ENCODE measurements around the gene RPP40. TPM values are rescaled to one million over a fixed set of nuclear protein-coding genes. Genes with fewer than 3 reads are reported as not detected.

Gene RPP40
- total RNA-seq, 4 donors from 2014 or later, result 1.0 to 16.2 (median 4.2) TPM

DNA sequence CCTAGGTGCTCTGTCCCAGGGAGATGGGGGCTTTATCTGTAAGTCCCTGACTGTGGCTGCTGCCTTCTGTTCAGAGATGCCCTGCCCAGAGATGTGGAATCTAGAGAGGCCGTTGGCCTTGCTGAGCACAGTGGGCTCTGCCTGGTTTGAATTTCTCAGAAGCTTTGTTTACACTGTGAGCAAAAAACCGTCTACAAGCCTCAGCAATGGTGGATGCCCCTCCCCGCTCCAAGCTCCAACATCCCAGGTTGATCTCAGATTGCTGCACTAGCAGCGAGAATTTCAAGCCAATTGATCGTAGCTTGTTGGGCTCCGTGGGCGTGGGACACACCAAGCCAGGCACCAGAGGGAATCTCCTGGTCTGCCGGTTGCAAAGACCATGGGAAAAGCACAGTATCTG is 16.3 kb upstream of the RPP40 start:
- Histone ChIP-seq H3K9me3 (no peaks in the 10 kb centered on the region), H3K4me3 (no peak overlapping the region), H3K4me1 (no peaks in the 10 kb centered on the region), H3K27ac (no peak overlapping the region), H3K36me3 (no peaks in the 10 kb centered on the region), H3K27me3 (no peaks in the 10 kb centered on the region)
- TF ChIP-seq, protein P1, sequence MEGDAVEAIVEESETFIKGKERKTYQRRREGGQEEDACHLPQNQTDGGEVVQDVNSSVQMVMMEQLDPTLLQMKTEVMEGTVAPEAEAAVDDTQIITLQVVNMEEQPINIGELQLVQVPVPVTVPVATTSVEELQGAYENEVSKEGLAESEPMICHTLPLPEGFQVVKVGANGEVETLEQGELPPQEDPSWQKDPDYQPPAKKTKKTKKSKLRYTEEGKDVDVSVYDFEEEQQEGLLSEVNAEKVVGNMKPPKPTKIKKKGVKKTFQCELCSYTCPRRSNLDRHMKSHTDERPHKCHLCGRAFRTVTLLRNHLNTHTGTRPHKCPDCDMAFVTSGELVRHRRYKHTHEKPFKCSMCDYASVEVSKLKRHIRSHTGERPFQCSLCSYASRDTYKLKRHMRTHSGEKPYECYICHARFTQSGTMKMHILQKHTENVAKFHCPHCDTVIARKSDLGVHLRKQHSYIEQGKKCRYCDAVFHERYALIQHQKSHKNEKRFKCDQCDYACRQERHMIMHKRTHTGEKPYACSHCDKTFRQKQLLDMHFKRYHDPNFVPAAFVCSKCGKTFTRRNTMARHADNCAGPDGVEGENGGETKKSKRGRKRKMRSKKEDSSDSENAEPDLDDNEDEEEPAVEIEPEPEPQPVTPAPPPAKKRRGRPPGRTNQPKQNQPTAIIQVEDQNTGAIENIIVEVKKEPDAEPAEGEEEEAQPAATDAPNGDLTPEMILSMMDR (IDR thresholded peaks at IDR 0.05), result no peak
- TF ChIP-seq POLR2A (IDR thresholded peaks at IDR 0.05), result no peak
- intact Hi-C loops (cut with DNase I; ENCODE audit: low total_unique reads), result no loop called here
- no peak for DNase-seq

DNA sequence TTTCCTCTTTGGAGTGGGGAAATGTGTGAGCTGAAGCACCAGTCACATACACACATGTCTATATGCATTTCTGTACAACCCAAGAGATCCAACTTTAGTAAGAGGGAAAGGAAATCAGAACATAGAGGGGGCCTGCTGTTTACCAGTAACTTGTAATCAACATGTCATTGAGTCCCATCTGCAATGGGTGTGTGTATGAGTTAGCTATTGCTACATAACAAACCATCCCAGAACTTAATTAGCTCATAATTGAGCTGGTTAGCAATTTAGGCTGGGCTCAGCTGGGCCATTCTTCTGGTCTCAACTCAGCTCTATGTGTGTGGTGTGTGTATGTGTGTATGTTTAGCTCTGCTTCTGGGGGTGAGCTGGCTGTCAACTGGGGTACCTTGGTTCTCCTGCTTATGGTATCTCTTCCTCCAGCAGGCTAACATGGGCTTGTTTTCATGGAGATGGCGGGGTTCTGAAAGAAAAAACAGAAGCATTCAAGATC is 10.3 kb upstream of the RPP40 start:
- H3K27ac ChIP-seq, result no peak overlapping the region
- no peaks in the 10 kb centered on the region for H3K27me3 ChIP-seq
- DNase-seq, result no peak
- H3K9me3 ChIP-seq, result no peaks in the 10 kb centered on the region
- no peak overlapping the region for H3K4me3 ChIP-seq
- no peaks in the 10 kb centered on the region for H3K36me3 ChIP-seq
- H3K4me1 ChIP-seq, result no peaks in the 10 kb centered on the region
- intact Hi-C loops (cut with DNase I; ENCODE audit: low total_unique reads), result no loop called here
- TF ChIP-seq POLR2A (IDR thresholded peaks at IDR 0.05), result no peak
- TF ChIP-seq, protein P1 (IDR thresholded peaks at IDR 0.05), result no peak

DNA sequence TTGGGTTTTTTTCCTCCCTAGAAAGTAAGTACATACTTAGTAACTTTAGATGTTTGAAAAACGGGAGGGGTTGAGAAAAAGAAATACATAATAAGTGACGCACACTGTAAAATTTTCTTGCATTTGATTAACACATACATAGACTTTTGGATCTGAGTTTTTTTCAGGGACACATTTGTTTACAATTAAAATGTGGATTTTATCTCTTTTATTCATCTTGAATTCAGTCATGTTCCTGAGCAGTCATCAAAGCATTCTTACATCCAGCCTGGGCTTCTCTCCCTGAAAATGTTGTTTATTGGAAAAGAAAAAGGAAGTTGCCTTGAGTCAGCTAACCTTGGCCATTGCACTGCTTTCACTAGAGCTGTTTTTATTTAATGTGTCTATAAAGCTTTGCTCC is 8.7 kb upstream of the RPP40 start:
- intact Hi-C loops (cut with DNase I; ENCODE audit: low total_unique reads), result no loop called here

DNA sequence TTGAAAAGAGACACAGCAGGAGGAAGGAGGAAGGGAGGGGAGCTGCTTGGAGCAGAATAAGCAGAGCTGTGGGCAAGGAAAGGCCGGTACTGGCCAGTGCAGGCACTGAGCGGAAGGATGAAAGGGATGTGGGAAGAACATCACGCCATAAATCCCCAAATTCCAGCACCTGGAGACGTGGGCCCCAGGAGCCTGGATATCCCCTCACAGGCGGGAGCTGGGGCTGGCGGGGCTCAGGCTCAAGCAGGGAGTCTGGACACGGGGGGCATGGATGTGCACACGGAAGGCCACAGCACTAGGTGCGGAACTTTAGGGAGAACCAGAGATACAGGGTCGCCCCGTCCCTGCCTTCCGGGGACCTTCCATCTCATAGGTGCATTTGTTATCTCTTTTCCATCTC is 7.5 kb upstream of the RPP40 start:
- H3K27me3 ChIP-seq, result no peaks in the 10 kb centered on the region
- intact Hi-C loops (cut with DNase I; ENCODE audit: low total_unique reads), result no loop called here

More for the DNA sequence above, 8.7 kb upstream of the RPP40 start:
- Histone ChIP-seq H3K4me1 (no peaks in the 10 kb centered on the region), H3K27me3 (no peaks in the 10 kb centered on the region), H3K4me3 (no peak overlapping the region), H3K36me3 (no peaks in the 10 kb centered on the region), H3K27ac (peak overlapping the region; percentile 33 to 46), H3K9me3 (no peaks in the 10 kb centered on the region)
- DNase-seq, result no peak
- TF ChIP-seq, protein P1 (IDR thresholded peaks at IDR 0.05), result no peak
- no peak for TF ChIP-seq POLR2A (IDR thresholded peaks at IDR 0.05)

DNA sequence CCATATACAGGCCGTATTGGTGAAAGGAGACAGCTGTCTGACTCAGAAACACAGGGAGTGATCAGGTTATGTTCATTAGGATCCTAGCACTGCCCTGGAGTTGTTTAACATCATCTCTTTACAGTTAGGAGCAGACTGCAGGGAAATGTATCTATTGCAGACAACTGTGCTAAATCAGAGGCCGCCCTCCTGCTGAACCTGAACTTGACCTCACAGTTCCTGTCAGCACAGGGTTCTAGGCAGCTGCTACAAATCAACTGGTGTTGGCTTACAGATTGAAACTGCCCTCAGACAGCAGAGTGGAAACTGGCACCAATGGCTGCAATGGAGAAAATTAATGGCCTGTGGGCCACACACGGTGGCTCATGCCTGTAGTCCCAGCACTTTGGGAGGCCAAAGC is 3.7 kb upstream of the RPP40 start:
- Histone ChIP-seq H3K27ac (no peak overlapping the region), H3K4me1 (no peaks in the 10 kb centered on the region), H3K36me3 (no peaks in the 10 kb centered on the region), H3K4me3 (no peak overlapping the region), H3K9me3 (no peaks in the 10 kb centered on the region), H3K27me3 (no peaks in the 10 kb centered on the region)
- no peak for TF ChIP-seq POLR2A (IDR thresholded peaks at IDR 0.05)
- TF ChIP-seq, protein P1 (IDR thresholded peaks at IDR 0.05), result no peak
- DNase-seq, result no peak
- intact Hi-C loops (cut with DNase I; ENCODE audit: low total_unique reads), result no loop called here

More for the DNA sequence above, 7.5 kb upstream of the RPP40 start:
- Histone ChIP-seq H3K36me3 (no peaks in the 10 kb centered on the region), H3K27ac (no peak overlapping the region), H3K9me3 (no peaks in the 10 kb centered on the region), H3K4me3 (no peak overlapping the region), H3K4me1 (no peaks in the 10 kb centered on the region)
- DNase-seq, result no peak
- TF ChIP-seq POLR2A (IDR thresholded peaks at IDR 0.05), result no peak
- TF ChIP-seq, protein P1 (IDR thresholded peaks at IDR 0.05), result no peak

Data from uterus (tissue), 4 donors.